ENCODE data around the gene PBX1.

DNA sequence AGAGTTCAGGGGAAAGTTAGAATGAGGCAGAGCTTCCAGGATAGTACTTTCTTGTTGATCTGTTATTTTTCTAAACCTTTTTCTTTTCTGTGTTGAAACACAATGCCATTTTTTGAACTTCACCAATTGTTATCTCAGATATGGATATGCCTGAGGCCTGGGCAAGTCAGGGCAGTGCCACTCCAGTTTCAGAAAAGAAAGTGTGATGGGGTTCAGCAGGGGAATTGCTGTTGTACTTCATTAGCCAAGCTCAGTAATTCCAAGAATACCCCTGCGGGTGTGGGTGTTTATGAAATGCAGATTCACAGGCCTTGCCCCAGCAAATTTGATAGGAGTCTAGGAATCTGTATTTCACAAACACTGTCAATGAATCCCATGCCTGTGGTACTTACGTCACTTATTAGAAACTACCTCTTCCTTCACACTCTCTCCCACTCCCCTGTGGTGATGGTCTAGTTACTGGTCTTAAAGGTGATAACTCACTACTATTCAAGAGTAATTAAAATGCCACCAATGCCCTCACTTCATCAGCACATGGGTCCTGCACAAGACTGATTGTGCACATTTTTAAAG is 142.3 kb downstream of the PBX1 start:
- TF ChIP-seq, protein P1, sequence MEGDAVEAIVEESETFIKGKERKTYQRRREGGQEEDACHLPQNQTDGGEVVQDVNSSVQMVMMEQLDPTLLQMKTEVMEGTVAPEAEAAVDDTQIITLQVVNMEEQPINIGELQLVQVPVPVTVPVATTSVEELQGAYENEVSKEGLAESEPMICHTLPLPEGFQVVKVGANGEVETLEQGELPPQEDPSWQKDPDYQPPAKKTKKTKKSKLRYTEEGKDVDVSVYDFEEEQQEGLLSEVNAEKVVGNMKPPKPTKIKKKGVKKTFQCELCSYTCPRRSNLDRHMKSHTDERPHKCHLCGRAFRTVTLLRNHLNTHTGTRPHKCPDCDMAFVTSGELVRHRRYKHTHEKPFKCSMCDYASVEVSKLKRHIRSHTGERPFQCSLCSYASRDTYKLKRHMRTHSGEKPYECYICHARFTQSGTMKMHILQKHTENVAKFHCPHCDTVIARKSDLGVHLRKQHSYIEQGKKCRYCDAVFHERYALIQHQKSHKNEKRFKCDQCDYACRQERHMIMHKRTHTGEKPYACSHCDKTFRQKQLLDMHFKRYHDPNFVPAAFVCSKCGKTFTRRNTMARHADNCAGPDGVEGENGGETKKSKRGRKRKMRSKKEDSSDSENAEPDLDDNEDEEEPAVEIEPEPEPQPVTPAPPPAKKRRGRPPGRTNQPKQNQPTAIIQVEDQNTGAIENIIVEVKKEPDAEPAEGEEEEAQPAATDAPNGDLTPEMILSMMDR (IDR thresholded peaks at IDR 0.05; ENCODE audit: low read depth, low read length, poor library complexity, severe bottlenecking): no peak
- no peak for TF ChIP-seq EZH2phosphoT487 (IDR thresholded peaks at IDR 0.05; ENCODE audit: borderline replicate concordance, low read length)

All from DOHH2 (cell line).